Suppressor macrophage treated with lipopolysaccharide for 4 hours (primary cell): ENCODE results near the gene KRTAP3-3.

Experiments
- DNase-seq: peaks from one replicate; pipeline ENCODE4 v3.0.0-alpha.2; 2020

Gene KRTAP3-3

DNA sequence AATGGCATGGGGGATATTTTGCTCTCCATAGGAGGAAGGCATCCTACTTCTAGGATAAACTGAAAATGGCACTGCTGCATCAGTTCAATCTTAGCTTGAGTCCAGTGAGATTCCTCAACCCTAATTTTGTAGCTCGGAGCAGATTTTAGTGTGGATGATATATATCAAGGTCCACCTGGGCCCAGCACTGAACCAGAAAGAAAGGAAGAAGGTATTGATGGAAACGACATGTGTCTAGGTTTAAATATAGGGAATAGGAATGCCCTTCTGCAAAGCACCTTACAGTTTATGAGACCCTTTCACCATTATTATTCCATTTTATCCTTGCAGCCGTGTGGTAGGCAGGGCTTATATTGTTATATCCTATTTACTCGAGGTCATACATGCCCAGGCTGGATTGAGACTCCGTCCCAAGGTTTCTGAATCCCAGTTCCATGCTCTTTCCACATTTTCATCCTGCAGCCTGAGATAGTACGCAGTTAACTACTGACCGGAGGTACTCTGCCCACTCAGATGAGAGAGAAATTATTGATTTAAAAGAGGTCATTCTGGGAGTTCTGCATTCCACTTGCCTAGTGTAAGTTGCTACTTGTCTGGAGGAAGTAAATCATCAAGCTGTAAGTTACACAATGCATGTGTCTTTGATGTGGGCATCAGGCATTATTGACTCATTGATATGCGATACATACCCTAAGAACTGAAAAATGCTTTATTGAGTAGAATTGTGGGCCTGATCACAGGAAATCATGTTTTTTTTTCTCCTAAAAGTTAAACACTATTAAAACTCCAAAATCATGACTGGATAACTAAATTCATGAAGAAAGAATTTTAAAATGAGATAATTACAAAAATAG lies 37.3 kb downstream of the KRTAP3-3 start:
- DNase-seq, result peak; percentile 31

DNA sequence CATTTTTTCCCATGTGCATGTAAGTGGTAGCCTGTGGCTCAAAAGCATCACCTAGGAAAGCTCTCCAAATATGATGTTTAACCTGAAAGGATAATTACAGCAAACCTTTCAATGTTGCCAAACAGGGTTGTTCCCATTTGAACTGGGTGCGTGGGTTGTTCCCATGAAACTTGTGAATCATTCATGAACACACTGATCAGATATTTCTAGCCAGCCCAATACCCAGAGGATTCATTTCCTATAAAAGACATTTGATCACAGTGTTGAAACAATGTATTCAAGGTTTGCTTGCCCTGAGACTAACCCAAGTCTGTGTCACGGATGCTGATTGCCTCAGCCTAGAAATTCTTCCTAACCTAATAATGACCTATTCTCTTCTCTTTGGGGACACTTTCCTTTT lies 40.1 kb downstream of the KRTAP3-3 start:
- peak; percentile 66 for DNase-seq

DNA sequence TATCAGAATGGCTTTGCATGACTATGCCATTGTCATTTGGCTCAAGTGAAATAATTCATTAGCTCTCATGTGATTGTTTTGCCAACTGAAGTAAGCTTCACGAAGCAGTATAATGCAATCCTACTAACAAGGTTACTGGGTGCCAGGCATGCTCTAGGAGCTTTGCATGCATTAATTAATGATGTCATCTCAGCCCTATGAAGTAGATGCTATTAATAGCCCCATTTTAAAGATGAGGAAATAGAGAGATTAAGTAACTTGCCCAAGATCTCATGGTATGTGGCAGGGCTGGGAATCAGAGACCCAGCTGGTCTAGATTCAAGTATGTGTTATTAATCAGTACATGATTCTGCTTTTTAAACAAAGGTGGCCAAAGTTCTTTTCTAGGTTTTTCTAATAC lies 41.3 kb downstream of the KRTAP3-3 start:
- DNase-seq, result peak; percentile 55

DNA sequence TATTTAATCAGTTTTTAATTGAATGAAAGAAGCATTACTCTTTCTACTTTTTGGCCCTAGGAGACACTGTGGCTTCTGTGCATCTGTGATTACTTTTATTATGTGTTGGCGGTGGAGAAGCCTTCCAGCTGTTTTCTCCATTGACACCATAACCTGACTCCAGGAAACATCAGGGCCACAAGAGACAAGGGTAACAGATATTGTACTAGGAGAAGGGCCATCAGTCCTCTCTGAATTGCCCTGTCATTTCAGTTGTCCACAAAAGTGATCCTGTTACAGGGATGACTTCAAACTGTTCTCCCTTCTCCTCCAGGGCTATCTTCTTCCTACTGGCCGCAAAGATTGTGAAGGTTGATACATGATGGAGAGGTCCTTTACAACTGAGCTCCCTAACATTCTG lies 41.8 kb downstream of the KRTAP3-3 start:
- DNase-seq, result no peak

DNA sequence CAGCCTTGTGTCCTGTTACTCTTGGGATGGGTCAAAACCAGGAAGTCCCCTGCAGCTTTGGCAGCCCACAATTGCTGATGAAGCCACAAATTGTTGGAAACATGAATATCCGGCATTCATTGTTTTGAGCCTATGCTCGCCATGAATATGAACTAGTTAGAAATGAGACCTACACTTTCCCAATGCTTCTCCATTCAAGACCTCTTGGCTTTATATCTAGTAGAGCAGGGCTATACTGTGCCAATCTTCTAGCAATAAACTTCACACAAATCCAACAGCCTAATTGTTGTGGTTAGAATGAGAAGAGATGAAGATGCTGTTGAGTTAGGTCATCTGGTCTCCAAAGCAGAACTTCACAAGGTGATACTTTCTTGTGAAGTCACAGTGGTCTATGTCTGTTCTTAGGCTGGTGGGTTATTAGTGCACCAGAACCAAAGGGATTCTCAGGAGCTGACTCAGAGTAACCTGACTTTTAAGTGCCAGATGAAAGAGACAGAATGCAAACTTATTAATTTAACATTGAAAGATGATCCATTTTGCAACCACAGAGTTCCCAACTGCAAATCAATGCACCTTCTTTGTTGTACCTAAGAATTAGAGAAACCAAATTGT lies 42.8 kb downstream of the KRTAP3-3 start:
- DNase-seq, result no peak

DNA sequence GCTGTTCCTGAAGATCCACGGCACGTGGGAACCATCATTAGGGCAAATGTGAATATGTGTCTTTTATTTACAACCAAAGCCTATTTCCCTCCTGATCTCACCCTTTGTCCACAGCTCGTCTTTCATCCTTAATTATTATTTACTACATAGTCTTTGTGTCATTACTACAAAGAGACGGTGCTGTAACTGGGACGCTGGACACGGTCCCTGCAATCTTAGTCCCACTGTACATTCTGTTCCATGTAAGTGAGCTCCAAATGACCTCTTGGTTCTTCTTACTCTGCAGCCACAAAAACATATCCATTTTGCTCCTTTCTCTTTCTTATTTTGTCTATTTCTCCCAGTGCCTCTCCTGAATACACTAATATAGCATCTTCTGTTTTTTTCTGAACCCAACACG lies 43.8 kb downstream of the KRTAP3-3 start:
- no peak for DNase-seq

DNA sequence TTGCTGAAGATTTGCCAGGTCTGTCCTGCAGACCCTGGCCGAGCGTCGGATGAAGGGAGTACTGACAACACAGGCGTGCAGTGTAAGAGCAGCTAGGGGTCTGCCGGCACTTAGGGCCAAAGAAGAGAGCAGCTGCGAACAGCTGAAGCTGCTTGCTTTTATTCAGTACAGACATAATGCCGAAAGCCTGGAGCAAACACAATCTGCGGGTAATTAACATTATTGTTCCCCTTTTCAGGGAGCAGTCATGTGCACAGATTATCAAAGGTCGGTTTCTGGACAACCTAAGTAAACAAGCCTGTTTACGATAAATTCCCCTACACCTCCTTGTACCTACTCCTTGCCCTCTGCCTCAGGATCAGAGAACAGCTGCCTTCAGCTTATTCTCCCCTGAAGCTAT lies 44.5 kb downstream of the KRTAP3-3 start:
- DNase-seq, result no peak

DNA sequence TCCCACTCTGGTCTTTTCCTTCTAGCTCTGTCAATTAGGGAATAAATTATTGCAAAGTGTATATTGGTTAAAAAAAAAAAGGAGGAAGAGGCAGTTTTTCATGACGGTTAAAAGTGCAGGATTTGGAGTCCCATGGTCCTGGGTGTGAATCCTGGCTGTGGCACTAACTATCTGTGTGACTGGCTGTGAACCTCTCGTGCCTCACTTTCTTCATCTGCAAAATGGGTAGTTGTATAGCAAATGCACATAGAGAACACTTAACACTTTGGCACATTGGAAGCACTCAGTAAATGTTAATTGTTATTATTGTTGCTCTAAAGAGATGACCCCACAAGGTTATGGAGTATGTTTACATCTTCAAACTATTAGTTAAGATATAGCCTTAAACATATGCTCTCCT lies 46.0 kb downstream of the KRTAP3-3 start:
- DNase-seq, result no peak

DNA sequence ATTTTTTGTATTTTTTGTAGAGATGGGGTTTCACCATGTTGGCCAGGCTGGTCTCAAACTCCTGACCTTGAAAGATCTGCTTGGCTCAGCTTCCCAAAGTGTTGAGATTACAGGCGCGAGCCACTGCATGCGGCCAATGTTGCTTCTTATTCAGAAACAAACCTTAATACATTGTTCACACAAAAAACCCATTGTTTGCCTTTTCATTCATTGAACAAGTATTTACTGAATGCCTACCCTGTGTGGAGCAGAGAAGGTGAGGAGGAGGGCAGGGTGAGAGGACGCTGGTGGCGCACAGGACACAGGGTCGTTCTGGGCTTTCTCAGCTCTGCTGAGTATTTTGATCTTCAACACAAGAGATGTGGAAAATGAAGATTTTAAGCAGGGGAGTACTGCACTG lies 48.5 kb downstream of the KRTAP3-3 start:
- no peak for DNase-seq

DNA sequence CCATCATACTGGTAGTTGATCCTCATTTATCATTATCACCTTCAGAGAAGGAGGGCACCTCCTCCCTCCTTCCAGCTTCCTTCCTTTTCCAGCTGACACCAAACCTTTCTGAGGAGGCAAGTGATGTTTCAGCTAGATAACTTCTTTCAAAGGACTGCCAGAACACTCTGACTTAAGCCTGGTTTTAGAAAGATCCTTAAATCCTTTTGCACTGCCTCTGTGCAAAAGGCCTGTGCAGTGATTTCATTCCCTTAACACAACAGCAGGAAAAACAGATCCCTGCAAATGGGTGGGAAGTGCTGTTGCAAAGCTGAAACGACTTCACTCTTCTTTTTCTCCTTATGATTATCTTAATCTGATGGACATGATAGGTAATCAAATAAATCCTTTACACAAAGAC lies 49.4 kb downstream of the KRTAP3-3 start:
- no peak for DNase-seq
